ENCODE measurements around the gene SFMBT2. TPM values are rescaled to one million over a fixed set of nuclear protein-coding genes. Genes with fewer than 3 reads are reported as not detected.

SFMBT2 gene
- total RNA-seq (2014; rRNA removed; shearing (Covaris generic)): 2.0 and 4.6 TPM in 2 replicates

GRCh38 chr10:7410862-7411670 lies at the start of gene SFMBT2:
SFMBT2 (minus strand) TSS chr10:7411034; CDS start chr10:7381898, 29,136 bp downstream.
- peak; percentile 64 for DNase-seq (ENCODE audit: low read depth)

GRCh38 chr10:7460006-7460405 lies 49.2 kb upstream of the SFMBT2 start:
- DNase-seq (ENCODE audit: low read depth): no peak

- DNase-seq (ENCODE audit: low read depth): peak; percentile 20
Observed at GRCh38 chr10:7458556-7458955, 47.7 kb upstream of the SFMBT2 start.

- peak; percentile 5 for DNase-seq (ENCODE audit: low read depth)
Observed at GRCh38 chr10:7457478-7458316, 46.9 kb upstream of the SFMBT2 start.

- DNase-seq (ENCODE audit: low read depth): peak; percentile 22
Observed at GRCh38 chr10:7449063-7449695, 38.3 kb upstream of the SFMBT2 start.

- DNase-seq (ENCODE audit: low read depth): no peak
Observed at GRCh38 chr10:7445474-7446185, 34.8 kb upstream of the SFMBT2 start.

GRCh38 chr10:7444551-7445121 lies 33.8 kb upstream of the SFMBT2 start:
- no peak for DNase-seq (ENCODE audit: low read depth)

GRCh38 chr10:7443036-7443435 lies 32.2 kb upstream of the SFMBT2 start:
- DNase-seq (ENCODE audit: low read depth): no peak

- DNase-seq (ENCODE audit: low read depth): no peak
Observed at GRCh38 chr10:7441403-7442147, 30.7 kb upstream of the SFMBT2 start.

GRCh38 chr10:7439696-7440095 lies 28.9 kb upstream of the SFMBT2 start:
- no peak for DNase-seq (ENCODE audit: low read depth)

- no peak for DNase-seq (ENCODE audit: low read depth)
Observed at GRCh38 chr10:7438196-7438986, 27.6 kb upstream of the SFMBT2 start.

GRCh38 chr10:7436490-7437100 lies 25.8 kb upstream of the SFMBT2 start:
- no peak for DNase-seq (ENCODE audit: low read depth)

GRCh38 chr10:7435674-7436073 lies 24.8 kb upstream of the SFMBT2 start:
- DNase-seq (ENCODE audit: low read depth): no peak

GRCh38 chr10:7434378-7434777 lies 23.5 kb upstream of the SFMBT2 start:
- DNase-seq (ENCODE audit: low read depth): no peak

GRCh38 chr10:7433861-7434260 lies 23.0 kb upstream of the SFMBT2 start:
- DNase-seq (ENCODE audit: low read depth): no peak

GRCh38 chr10:7432884-7433726 lies 22.3 kb upstream of the SFMBT2 start:
- DNase-seq (ENCODE audit: low read depth): no peak

- DNase-seq (ENCODE audit: low read depth): peak; percentile 56
Observed at GRCh38 chr10:7428673-7429350, 18.0 kb upstream of the SFMBT2 start.

GRCh38 chr10:7426349-7426748 lies 15.5 kb upstream of the SFMBT2 start:
- no peak for DNase-seq (ENCODE audit: low read depth)

Measured in M059J (cell line).